Fibroblast of lung (primary cell): ENCODE data around the gene GAPVD1. TPM values are rescaled to one million over a fixed set of nuclear protein-coding genes. Genes with fewer than 3 reads are reported as not detected.

Experiments
- DNase-seq, 2 donors: peaks; one replicate each; pipeline versions ENCODE4 v3.0.0 to v3.0.0-alpha.2; 2010; ENCODE audit warnings: low read depth in 2 of 2
- H2AFZ ChIP-seq: 2 replicates; pipeline ENCODE4 v1.5.1; 2012; ENCODE audit warnings: low read length, control low read depth, inconsistent platforms
- H3K27ac ChIP-seq: 2 replicates; pipeline ENCODE4 v1.5.1; 2011; ENCODE audit warnings: low read length, control low read depth; ENCODE audit not compliant: insufficient read depth
- H3K27me3 ChIP-seq: 2 replicates; pipeline ENCODE4 v1.5.1; 2011; ENCODE audit warnings: mild to moderate bottlenecking, low read length; ENCODE audit not compliant: control insufficient read depth, insufficient read depth
- H3K36me3 ChIP-seq: 2 replicates; pipeline ENCODE4 v1.5.1; 2011; ENCODE audit warnings: low read length; ENCODE audit not compliant: control insufficient read depth, insufficient read depth
- H3K4me1 ChIP-seq: 2 replicates; pipeline ENCODE4 v1.5.1; 2011; ENCODE audit warnings: low read length; ENCODE audit not compliant: control insufficient read depth, insufficient read depth; ENCODE audit errors: extremely low read depth
- H3K4me2 ChIP-seq: 2 replicates; pipeline ENCODE4 v1.5.1; 2011; ENCODE audit warnings: low read length, control low read depth; ENCODE audit not compliant: insufficient read depth; ENCODE audit errors: extremely low read depth
- H3K4me3 ChIP-seq, 4 experiments: fragments of 200-600 bp in 1 of 4; sonication (generic) in 1 of 4; replicated peaks in 1 of 4; 2 replicates each; pipeline ENCODE4 v1.5.1; 2011 to 2016; ENCODE audit warnings: low read length in 4 of 4, low read depth in 3 of 4, mild to moderate bottlenecking in 3 of 4, control low read depth in 2 of 4, inconsistent platforms in 1 of 4, mixed read lengths in 1 of 4; ENCODE audit not compliant: insufficient read depth in 1 of 4; ENCODE audit errors: control extremely low read depth in 1 of 4
- H3K79me2 ChIP-seq: 2 replicates; pipeline ENCODE4 v1.5.1; 2012; ENCODE audit warnings: mild to moderate bottlenecking, low read length, inconsistent platforms; ENCODE audit not compliant: control insufficient read depth, insufficient read depth
- H3K9ac ChIP-seq: 2 replicates; pipeline ENCODE4 v1.5.1; 2011; ENCODE audit warnings: mild to moderate bottlenecking, low read length, control low read depth; ENCODE audit not compliant: insufficient read depth
- H3K9me3 ChIP-seq: 2 replicates; pipeline ENCODE4 v1.5.1; 2012; ENCODE audit warnings: low read depth, low read length; ENCODE audit not compliant: control insufficient read depth, insufficient read depth
- H4K20me1 ChIP-seq: 2 replicates; pipeline ENCODE4 v1.5.1; 2011; ENCODE audit warnings: low read length; ENCODE audit not compliant: control insufficient read depth, insufficient read depth; ENCODE audit errors: extremely low read depth
- CTCF ChIP-seq, 2 donors: IDR thresholded peaks in 1 of 2; conservative IDR thresholded peaks in 1 of 2; 1 replicate in 1 of 2; 2 replicates in 1 of 2; pipeline ENCODE4 v1.5.1; 2011 to 2012; ENCODE audit warnings: low read length in 2 of 2, control low read depth in 1 of 2, inconsistent platforms in 1 of 2, low read depth in 1 of 2, mild to moderate bottlenecking in 1 of 2
- EZH2 ChIP-seq: IDR thresholded peaks from 2 replicates; pipeline ENCODE4 v1.5.1; 2012; ENCODE audit warnings: low read length, control low read depth, mild to moderate bottlenecking; ENCODE audit errors: missing control alignments
- polyA plus RNA-seq, 2 donors: library from polyadenylated mRNA; depleted of rRNA in 1 of 2; stranded (reverse) in 1 of 2; unstranded in 1 of 2; fragments of >200 nt; gene quantifications; 2 replicates each; pipeline ENCODE4 v1.2.1, GENCODE V29; 2011 to 2012; ENCODE audit warnings: missing spikeins in 1 of 2
- total RNA-seq: library from RNA; depleted of rRNA; stranded (reverse); fragments of >200 nt; gene quantifications from 2 replicates; pipeline ENCODE4 v1.2.1, GENCODE V29; 2014

The GAPVD1 gene
- total and polyA plus RNA-seq, 2 donors (not counting 1 experiment from before 2014, with no cell fraction given) = 23.0 to 72.3 TPM

GRCh38 chr9:125406810-125407087, 145.1 kb downstream of the GAPVD1 start:
- no peak overlapping the region for H3K4me2 ChIP-seq
- no peaks in the 10 kb centered on the region for H3K79me2 ChIP-seq
- no peaks in the 10 kb centered on the region for H3K27me3 ChIP-seq
- H2AFZ ChIP-seq = no peak overlapping the region
- TF ChIP-seq EZH2 (no peak), CTCF (conservative IDR thresholded peaks at IDR 0.05 in 1 of 2, IDR thresholded peaks at IDR 0.05 in 1 of 2; ENCODE audit: low read depth in 1 of 2, low read length in 2 of 2) (no peak)
- DNase-seq = no peak
- no peaks in the 10 kb centered on the region for H3K4me1 ChIP-seq
- no peaks in the 10 kb centered on the region for H3K36me3 ChIP-seq
- H3K27ac ChIP-seq = no peak overlapping the region
- H3K4me3 ChIP-seq = no peak overlapping the region
- no peaks in the 10 kb centered on the region for H4K20me1 ChIP-seq
- no peaks in the 10 kb centered on the region for H3K9me3 ChIP-seq
- no peak overlapping the region for H3K9ac ChIP-seq

GRCh38 chr9:125407432-125407973, 145.9 kb downstream of the GAPVD1 start:
- Histone ChIP-seq H3K9ac (peak overlapping the region; percentile 62), H4K20me1 (no peaks in the 10 kb centered on the region), H3K27ac (no peak overlapping the region)

More at GRCh38 chr9:125407432-125407973, 145.9 kb downstream of the GAPVD1 start:
- no peak for DNase-seq
- TF ChIP-seq EZH2 = no peak
- TF ChIP-seq CTCF (conservative IDR thresholded peaks at IDR 0.05 in 1 of 2, IDR thresholded peaks at IDR 0.05 in 1 of 2; ENCODE audit: low read depth in 1 of 2, low read length in 2 of 2) = no peak
- no peaks in the 10 kb centered on the region for H3K79me2 ChIP-seq
- H3K9me3 ChIP-seq = no peaks in the 10 kb centered on the region
- H3K4me3 ChIP-seq = peak overlapping the region in 3 of 4 experiments; percentile 31 to 60 (median 47)
- no peaks in the 10 kb centered on the region for H3K27me3 ChIP-seq
- peak overlapping the region; percentile 50 for H2AFZ ChIP-seq
- H3K4me2 ChIP-seq = peak overlapping the region; percentile 83
- H3K4me1 ChIP-seq = no peaks in the 10 kb centered on the region
- no peaks in the 10 kb centered on the region for H3K36me3 ChIP-seq
